ENCODE results near the gene C12orf43. TPM values are rescaled to one million over a fixed set of nuclear protein-coding genes. Genes with fewer than 3 reads are reported as not detected.

Gene C12orf43
- total RNA-seq, 1 donor from 2014 or later: 15.5 TPM

- ATAC-seq (peak; percentile 73), DNase-seq (no peak)
- Histone ChIP-seq H3K36me3 (no peaks in the 10 kb centered on the region), H3K27ac (no peak overlapping the region), H3K4me1 (peaks cover 6% of the 10 kb centered on the region), H3K27me3 (no peaks in the 10 kb centered on the region), H3K4me3 (no peak overlapping the region), H3K9me3 (no peaks in the 10 kb centered on the region)
- intact Hi-C loops (cut with DNase I): no loop called here
- TF ChIP-seq CTCF (IDR thresholded peaks at IDR 0.05): no peak
These were observed 17.5 kb upstream of the C12orf43 start for GRCh38 chr12:121033625-121034349.

- no peak overlapping the region for H3K4me3 ChIP-seq
- H3K27ac ChIP-seq: no peak overlapping the region
- no peaks in the 10 kb centered on the region for H3K9me3 ChIP-seq
- no peaks in the 10 kb centered on the region for H3K36me3 ChIP-seq
- intact Hi-C loops (cut with DNase I): no loop called here
- no peaks in the 10 kb centered on the region for H3K4me1 ChIP-seq
- H3K27me3 ChIP-seq: no peaks in the 10 kb centered on the region
- DNase-seq (no peak), ATAC-seq (no peak)
- no peak for TF ChIP-seq CTCF (IDR thresholded peaks at IDR 0.05)
These were observed 14.4 kb upstream of the C12orf43 start for GRCh38 chr12:121030576-121031212.

DNA sequence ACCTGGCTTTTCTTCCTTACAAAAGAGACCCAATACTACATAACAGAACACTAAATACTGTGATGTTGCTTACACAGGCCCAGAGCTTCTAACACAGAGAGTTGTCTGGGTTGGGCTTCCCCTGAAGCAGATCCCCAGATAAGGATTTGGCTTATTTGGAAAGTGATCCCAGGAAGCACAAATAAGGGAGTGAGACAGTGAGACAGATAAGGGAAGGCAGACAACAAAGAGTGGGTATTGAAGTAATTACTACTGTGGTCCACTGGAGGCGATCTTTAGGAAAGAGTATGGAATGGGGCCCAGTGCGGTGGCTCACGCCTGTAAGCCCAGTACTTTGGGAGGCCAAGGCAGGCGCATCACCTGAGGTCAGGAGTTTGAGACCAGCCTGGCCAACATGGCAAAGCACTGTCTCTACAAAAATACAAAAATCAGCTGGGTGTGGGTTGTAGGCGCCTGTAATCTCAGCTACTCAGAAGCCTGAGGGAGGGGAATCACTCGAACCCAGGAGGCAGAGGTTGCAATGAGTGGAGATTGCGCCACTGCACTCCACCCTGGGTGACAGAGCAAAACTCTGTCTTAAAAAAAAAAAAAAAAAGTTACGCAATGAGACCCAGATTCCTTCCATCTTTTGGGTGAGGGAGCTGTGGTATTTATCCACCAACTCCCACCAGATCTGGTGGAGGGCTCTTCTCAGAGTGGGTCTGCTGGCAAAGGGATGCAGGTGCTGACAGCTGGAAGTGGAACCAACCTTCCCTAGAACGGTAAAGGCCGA, 10.2 kb upstream of the C12orf43 start:
- ATAC-seq (no peak), DNase-seq (no peak)
- Histone ChIP-seq H3K36me3 (no peaks in the 10 kb centered on the region), H3K27ac (no peak overlapping the region), H3K4me3 (no peak overlapping the region), H3K9me3 (no peaks in the 10 kb centered on the region), H3K27me3 (no peaks in the 10 kb centered on the region), H3K4me1 (no peaks in the 10 kb centered on the region)
- intact Hi-C loops (cut with DNase I): no loop called here
- TF ChIP-seq CTCF (IDR thresholded peaks at IDR 0.05): no peak

DNA sequence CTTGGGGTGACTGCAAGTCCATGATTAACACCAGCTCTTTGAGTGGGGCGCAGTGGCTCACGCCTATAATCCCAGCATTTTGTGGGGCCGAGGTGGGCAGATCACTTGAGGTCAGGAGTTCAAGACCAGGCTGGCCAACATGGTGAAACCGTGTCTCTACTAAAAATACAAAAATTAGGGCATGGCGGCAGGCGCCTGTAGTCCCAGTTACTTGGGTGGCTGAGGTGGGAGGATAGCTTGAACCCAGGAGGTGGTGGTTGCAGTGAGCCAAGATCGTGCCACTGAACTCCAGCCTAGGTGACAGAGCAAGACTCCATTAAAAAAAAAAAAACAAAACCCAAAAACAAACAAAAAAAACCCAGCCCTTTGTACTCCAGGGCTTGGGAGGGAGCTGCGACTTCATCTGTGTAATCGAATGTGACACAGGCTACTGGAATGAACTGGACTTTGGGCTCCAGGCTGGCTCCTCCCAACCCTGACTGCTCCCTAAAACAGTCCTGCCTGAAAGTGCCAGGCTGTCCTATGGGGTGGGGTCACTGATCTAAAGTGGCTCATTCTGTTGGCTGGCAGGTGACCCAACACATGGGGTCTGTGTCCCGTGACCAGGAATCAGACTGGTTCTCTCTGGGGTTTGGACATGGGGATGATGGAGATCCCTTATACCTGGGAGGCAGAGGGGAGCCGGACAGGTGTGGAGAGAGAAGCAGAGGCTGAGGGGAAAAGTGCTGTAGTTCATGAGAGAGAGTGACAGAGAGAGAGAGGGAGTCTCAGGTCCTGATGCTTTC, 9.3 kb upstream of the C12orf43 start:
- ATAC-seq: no peak
- DNase-seq: peak; percentile 45

More for the DNA sequence above, 9.3 kb upstream of the C12orf43 start:
- Histone ChIP-seq H3K4me3 (no peak overlapping the region), H3K27ac (no peak overlapping the region), H3K9me3 (no peaks in the 10 kb centered on the region), H3K4me1 (no peaks in the 10 kb centered on the region), H3K27me3 (no peaks in the 10 kb centered on the region), H3K36me3 (no peaks in the 10 kb centered on the region)
- TF ChIP-seq CTCF (IDR thresholded peaks at IDR 0.05): no peak
- intact Hi-C loops (cut with DNase I): no loop called here

Measured in upper lobe of right lung (tissue), 1 donor.